H54 (cell line): ENCODE data around the gene KLHL35.

Experiments used
- DNase-seq: peaks from one replicate; pipeline ENCODE4 v3.0.0; 2011; ENCODE audit warnings: low spot score, mixed read lengths; ENCODE audit not compliant: insufficient read length
- FAIRE-seq: peaks from 3 replicates; lab custom pipeline; 2011; peaks lifted over from hg19 to GRCh38; lab: Jason Lieb, UNC
- POLR2A ChIP-seq: IDR thresholded peaks from 2 replicates; pipeline ENCODE4 v1.6.1; 2011; ENCODE audit warnings: low read depth, mild to moderate bottlenecking, low read length

Gene KLHL35

GRCh38 chr11:75440960-75441803, 8.2 kb upstream of the KLHL35 start:
- no peak for TF ChIP-seq POLR2A
- FAIRE-seq (no peak), DNase-seq (no peak)

GRCh38 chr11:75439495-75440120, 6.6 kb upstream of the KLHL35 start:
- no peak for TF ChIP-seq POLR2A
- FAIRE-seq: no peak

GRCh38 chr11:75439026-75439425, 6.0 kb upstream of the KLHL35 start:
- FAIRE-seq (no peak), DNase-seq (no peak)
- TF ChIP-seq POLR2A: no peak

More at GRCh38 chr11:75439495-75440120, 6.6 kb upstream of the KLHL35 start:
- DNase-seq: no peak

- no peak; the same call in 1 of the 2 replicates for TF ChIP-seq POLR2A
- FAIRE-seq: no peak
Observed at GRCh38 chr11:75437966-75438659, 5.1 kb upstream of the KLHL35 start.

GRCh38 chr11:75436806-75437205, 3.8 kb upstream of the KLHL35 start:
- no peak for TF ChIP-seq POLR2A
- no peak for FAIRE-seq
- DNase-seq: no peak

More at GRCh38 chr11:75437966-75438659, 5.1 kb upstream of the KLHL35 start:
- DNase-seq: peak; percentile 87

GRCh38 chr11:75435571-75435925, 2.5 kb upstream of the KLHL35 start:
- DNase-seq (no peak), FAIRE-seq (no peak)
- TF ChIP-seq POLR2A: no peak

- no peak for FAIRE-seq
- no peak for TF ChIP-seq POLR2A
- DNase-seq: no peak
Observed at GRCh38 chr11:75434886-75435570, 2.0 kb upstream of the KLHL35 start.

- no peak for FAIRE-seq
Observed at GRCh38 chr11:75434051-75434450, 1.0 kb upstream of the KLHL35 start.

GRCh38 chr11:75433443-75433842, 440 bp upstream of the KLHL35 start:
- no peak for FAIRE-seq
- no peak for TF ChIP-seq POLR2A

More at GRCh38 chr11:75434051-75434450, 1.0 kb upstream of the KLHL35 start:
- DNase-seq: no peak
- TF ChIP-seq POLR2A: no peak

GRCh38 chr11:75431533-75432525, 1.2 kb downstream of the KLHL35 start:
- no peak for DNase-seq
- FAIRE-seq: no peak
- no peak for TF ChIP-seq POLR2A

More at GRCh38 chr11:75433443-75433842, 440 bp upstream of the KLHL35 start:
- DNase-seq: no peak

GRCh38 chr11:75430714-75431532, 2.1 kb downstream of the KLHL35 start:
- DNase-seq (no peak), FAIRE-seq (no peak)
- no peak for TF ChIP-seq POLR2A

GRCh38 chr11:75429902-75430713, 2.9 kb downstream of the KLHL35 start:
- FAIRE-seq: no peak
- DNase-seq: no peak

More at GRCh38 chr11:75429902-75430713, 2.9 kb downstream of the KLHL35 start:
- TF ChIP-seq POLR2A: no peak
